ENCODE results near the gene CHCHD6. TPM values are rescaled to one million over a fixed set of nuclear protein-coding genes. Genes with fewer than 3 reads are reported as not detected.

The CHCHD6 gene
- total RNA-seq, 1 experiment from 2014 or later = 40.9 TPM

- no peak for TF ChIP-seq ELF4 (CRISPR knock-in tag; IDR thresholded peaks at IDR 0.05; ENCODE audit: low read depth)
Observed at GRCh38 chr3:126792998-126793397, 89.0 kb downstream of the CHCHD6 start (continued).

- peaks cover 11% of the 10 kb centered on the region; the same call in 1 of the 2 replicates for H3K27me3 Mint-ChIP-seq (ENCODE audit: low read depth)
- DNase-seq (ENCODE audit: low spot score) (no peak), ATAC-seq (no peak)
- H3K9me3 Mint-ChIP-seq = peaks cover 46% of the 10 kb centered on the region
- POLR2A ChIA-PET = no interaction called here
- no peak overlapping the region for H3K4me3 Mint-ChIP-seq
- peaks cover 46% of the 10 kb centered on the region for H3K36me3 Mint-ChIP-seq
- CTCF ChIA-PET = interaction anchor here (1.3 kb wide), 1 partner anchor 60 kb away, joined by 3 read pairs; no protein-coding TSS in a partner anchor
- peak overlapping the region; percentile 11; the same call in 1 of the 2 replicates for H3K27ac Mint-ChIP-seq
- no peak for TF ChIP-seq ZNF425 (CRISPR knock-in tag; conservative IDR thresholded peaks at IDR 0.05)
- H3K4me1 Mint-ChIP-seq = peaks cover 22% of the 10 kb centered on the region
Observed at GRCh38 chr3:126797563-126797962, 93.5 kb downstream of the CHCHD6 start.

- no peak for DNase-seq (ENCODE audit: low spot score)
- no peak for ATAC-seq
- H3K27me3 Mint-ChIP-seq (ENCODE audit: low read depth) = peaks cover 11% of the 10 kb centered on the region; the same call in 1 of the 2 replicates
- ChIA-PET POLR2A (no interaction called here), CTCF (no interaction called here)
- peaks cover 43% of the 10 kb centered on the region for H3K9me3 Mint-ChIP-seq
- H3K4me1 Mint-ChIP-seq = peaks cover 22% of the 10 kb centered on the region
- TF ChIP-seq E2F1 (CRISPR knock-in tag; IDR thresholded peaks at IDR 0.05) (no peak), SP1 (CRISPR knock-in tag; conservative IDR thresholded peaks at IDR 0.05) (no peak), OVOL2 (CRISPR knock-in tag; IDR thresholded peaks at IDR 0.05; ENCODE audit: borderline replicate concordance) (no peak), ZSCAN18 (CRISPR knock-in tag; IDR thresholded peaks at IDR 0.05) (no peak), IRF1 (CRISPR knock-in tag; IDR thresholded peaks at IDR 0.05) (no peak), NR2C2 (CRISPR knock-in tag; IDR thresholded peaks at IDR 0.05) (no peak), JAZF1 (CRISPR knock-in tag; IDR thresholded peaks at IDR 0.05) (no peak), FOXP1 (CRISPR knock-in tag; IDR thresholded peaks at IDR 0.05; ENCODE audit: borderline replicate concordance) (no peak), HMGXB4 (CRISPR knock-in tag; IDR thresholded peaks at IDR 0.05) (no peak), ATF1 (CRISPR knock-in tag; IDR thresholded peaks at IDR 0.05) (no peak), PRRX2 (CRISPR knock-in tag; IDR thresholded peaks at IDR 0.05) (no peak)
- H3K4me3 Mint-ChIP-seq = no peak overlapping the region
- H3K36me3 Mint-ChIP-seq = peaks cover 37% of the 10 kb centered on the region
- no peak overlapping the region for H3K27ac Mint-ChIP-seq
Observed at GRCh38 chr3:126798521-126798920, 94.5 kb downstream of the CHCHD6 start.

- peaks cover 44% of the 10 kb centered on the region for H3K9me3 Mint-ChIP-seq
- H3K4me1 Mint-ChIP-seq = peaks cover 22% of the 10 kb centered on the region
- POLR2A ChIA-PET = no interaction called here
- DNase-seq (ENCODE audit: low spot score) (no peak), ATAC-seq (no peak)
- no peak overlapping the region for H3K4me3 Mint-ChIP-seq
- CTCF ChIA-PET = no interaction called here
- H3K36me3 Mint-ChIP-seq = peaks cover 35% of the 10 kb centered on the region
- H3K27me3 Mint-ChIP-seq (ENCODE audit: low read depth) = peaks cover 11% of the 10 kb centered on the region; the same call in 1 of the 2 replicates
- H3K27ac Mint-ChIP-seq = no peak overlapping the region
- no peak for TF ChIP-seq E2F5 (CRISPR knock-in tag; IDR thresholded peaks at IDR 0.05)
- no peak for TF ChIP-seq ZBTB43 (CRISPR knock-in tag; IDR thresholded peaks at IDR 0.05)
- TF ChIP-seq ESRRA (CRISPR knock-in tag; IDR thresholded peaks at IDR 0.05; ENCODE audit: borderline replicate concordance) = no peak
- TF ChIP-seq ZNF416 (CRISPR knock-in tag; IDR thresholded peaks at IDR 0.05) = no peak
- TF ChIP-seq HMGA2 (CRISPR knock-in tag; IDR thresholded peaks at IDR 0.05) = no peak
- no peak for TF ChIP-seq GABPB1 (CRISPR knock-in tag; IDR thresholded peaks at IDR 0.05)
- no peak for TF ChIP-seq USF1 (CRISPR knock-in tag; IDR thresholded peaks at IDR 0.05)
- TF ChIP-seq ZBTB21 (CRISPR knock-in tag; IDR thresholded peaks at IDR 0.05; ENCODE audit: borderline replicate concordance) = no peak
Observed at GRCh38 chr3:126799099-126799498, 95.1 kb downstream of the CHCHD6 start.

All from WTC11 (cell line).